ENCODE data around the gene SH3PXD2A.
A peak's percentile ranks its signal among the peaks of the same experiment; 100 is the strongest.

SH3PXD2A gene

DNA sequence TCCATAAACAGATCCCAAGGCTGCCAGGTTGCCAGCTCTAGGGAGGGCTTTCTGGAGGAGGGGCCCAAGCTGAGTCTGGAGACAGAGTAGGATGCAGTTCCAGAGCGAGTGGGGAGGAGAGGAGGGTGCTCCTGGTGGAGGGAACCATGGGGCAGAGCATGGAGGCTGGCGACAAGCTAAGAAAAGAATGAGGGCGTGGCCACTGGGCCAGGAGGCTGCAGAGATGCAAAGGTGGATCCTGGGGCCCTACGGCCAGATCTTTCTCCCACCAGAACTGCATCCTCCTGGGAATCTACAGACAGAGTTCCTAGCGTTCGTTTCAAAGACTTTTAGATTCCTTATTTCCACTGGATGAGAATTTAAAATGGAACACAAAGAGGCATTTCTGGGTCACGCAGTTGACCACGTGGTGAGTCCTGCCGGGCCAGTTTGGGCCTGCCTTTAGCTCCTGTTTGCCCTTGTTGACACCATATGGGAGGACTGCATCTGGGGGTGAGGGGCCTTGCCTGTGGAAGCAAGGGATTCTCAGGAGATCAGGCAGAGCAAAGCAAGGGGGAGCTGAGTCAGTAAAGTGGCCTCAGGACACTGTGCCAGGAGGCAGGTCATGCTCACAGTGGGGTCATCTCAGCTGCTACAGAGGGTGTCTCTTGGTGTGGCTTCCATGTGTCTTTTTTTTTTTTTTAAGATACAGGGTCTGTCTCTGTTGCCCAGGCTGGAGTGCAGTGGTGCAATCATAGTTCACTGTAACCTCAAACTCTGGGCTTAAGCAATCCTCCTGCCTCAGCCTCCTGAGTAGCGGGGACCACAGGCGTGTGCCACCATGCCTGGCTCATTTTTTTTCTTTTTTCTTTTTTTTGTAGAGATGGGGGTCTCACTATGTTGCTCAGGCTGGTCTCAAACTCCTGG is 137.8 kb downstream of the SH3PXD2A start:
- no peak for DNase-seq

DNA sequence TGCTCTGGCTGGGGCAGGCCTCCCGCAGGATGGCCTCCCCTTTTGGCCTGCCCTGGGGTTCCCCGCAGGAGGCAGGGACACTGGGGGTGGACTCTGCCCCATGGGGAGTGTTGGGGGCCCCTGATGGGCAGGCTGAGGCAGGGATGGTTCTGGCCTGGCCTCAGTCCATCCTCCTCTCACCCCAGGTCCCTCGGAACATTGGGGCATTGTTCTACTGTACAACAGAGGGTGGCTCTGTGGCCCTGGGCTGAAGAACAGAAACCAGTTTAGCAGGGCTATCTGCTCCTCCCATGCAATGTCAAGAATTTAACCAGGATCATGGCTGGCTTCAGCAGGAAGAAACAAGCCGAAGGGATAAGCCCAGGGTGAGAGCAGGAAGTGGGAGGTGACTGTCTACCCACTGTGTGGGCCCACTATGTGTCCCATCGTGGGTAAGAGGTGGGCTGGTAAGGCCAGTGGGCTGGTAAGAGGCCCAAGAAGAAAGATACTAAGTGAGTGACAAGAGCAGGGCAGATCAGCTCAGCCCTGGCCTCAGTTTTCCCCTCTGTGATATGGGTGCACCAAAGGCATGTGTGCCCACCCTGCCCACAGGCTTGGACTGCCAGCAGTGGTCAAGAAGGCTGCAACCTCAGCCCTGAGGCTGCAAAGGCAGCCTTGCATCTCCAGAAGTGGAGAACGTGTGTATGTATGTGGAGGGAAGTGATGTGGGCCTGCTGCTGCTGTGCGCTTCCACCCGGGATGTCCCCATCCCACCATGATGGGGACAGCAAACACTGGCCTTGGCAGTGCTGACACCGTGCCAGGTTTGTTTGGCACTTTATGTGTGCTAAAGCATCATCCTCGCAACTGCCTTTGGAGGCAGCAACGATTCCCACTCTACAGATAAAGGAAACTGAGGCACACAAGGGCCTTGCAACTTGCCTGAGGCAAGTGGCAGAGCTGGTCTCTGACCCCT is 138.9 kb downstream of the SH3PXD2A start:
- no peak for DNase-seq

DNA sequence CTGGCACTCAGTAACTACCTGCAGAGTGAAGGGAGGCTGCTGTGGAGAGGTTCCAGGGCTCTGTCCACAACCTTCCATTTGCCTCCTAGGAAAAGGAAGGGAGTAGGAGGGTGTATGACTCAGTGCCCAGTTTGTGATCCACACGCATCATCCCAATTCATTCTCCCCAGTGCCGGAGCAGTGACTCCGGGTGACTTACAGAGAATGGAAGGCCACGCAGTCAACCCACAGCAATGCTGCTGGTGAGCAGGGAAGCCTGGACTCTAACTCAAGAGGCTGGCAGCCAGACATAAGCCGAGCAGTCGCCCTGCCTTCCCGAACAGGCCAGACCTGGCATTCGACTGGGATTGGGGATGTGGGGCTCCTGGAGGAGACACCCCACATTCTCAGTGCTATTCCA is 139.9 kb downstream of the SH3PXD2A start:
- DNase-seq: no peak

DNA sequence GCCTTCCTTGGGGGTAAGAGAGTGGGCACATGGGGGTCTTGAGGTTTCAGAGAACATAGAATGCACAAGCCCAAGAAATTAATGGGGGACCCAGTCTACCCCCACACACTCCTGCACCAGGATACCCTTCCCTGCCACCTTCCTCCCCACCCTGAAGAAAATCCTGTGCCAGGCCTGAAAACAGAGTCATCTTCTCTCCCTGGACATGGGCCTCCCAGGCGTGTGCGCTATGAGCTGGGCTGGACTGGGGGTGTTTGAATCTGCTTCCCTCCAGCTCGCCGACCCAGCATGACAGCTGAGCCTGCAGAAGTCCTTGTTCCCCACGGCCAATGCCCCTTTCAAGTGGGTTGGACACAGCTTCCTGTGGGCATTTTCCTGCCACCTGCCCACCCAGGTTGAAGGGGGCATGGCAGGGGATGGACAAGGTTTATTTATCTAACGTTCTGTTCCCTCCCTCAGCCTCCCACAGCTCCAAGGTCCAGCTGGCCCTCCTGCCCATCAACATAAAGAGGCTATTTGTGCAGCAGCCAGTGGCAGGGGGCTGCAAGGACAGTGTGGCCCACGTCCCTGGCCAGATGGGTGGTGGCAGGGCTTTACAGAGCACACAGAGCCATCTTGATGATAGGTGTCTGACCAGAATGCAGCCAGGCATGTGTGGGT is 141.0 kb downstream of the SH3PXD2A start:
- DNase-seq: no peak

DNA sequence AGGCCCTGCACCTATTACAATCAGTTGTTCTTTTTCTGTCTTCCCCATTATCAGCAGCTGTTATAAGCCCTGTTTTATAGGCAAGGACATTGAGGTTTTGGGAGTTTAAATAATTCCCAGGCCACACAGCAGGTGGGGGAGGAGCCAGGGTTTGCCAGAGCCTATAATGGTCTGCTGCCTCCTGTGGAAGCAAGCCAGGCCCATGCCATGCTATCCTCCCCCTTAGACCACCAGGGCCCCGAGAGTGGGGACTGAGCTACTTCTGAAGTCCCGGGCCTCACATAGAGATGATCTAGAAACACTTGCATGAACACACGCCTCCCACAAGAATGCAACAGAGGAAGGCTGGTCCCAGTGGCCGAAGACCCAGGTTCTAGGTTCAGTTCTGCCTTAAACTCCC is 141.7 kb downstream of the SH3PXD2A start:
- no peak for DNase-seq

DNA sequence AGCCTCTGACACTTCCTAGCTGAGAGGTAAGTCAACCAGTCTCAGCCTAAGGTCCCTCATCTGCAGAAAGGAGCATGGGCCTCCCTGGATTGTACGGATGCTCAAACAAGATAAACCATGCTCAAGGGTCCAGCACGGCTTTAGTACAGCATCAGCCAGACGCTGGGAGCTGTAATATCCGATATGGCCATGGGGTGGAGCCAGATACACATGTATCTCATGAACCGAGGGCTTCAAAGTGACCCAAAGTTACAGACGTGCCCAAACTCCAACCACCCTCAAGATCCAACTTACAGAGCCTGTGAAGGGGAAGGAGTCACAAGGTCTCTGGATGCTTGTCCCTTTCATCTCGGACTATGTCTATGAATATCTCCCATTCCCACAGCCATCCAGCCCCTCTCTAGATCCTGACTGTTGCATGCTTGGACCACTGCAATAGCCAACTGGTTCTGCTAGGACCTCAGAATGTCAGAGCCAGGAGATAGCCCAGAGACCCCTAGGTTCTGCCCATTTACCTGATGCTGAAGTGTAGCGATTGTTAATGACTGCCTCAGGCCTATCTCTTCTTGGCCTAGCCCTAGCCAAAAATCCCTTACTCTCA is 142.4 kb downstream of the SH3PXD2A start:
- DNase-seq: peak in 1 of 2 experiments; percentile 44

DNA sequence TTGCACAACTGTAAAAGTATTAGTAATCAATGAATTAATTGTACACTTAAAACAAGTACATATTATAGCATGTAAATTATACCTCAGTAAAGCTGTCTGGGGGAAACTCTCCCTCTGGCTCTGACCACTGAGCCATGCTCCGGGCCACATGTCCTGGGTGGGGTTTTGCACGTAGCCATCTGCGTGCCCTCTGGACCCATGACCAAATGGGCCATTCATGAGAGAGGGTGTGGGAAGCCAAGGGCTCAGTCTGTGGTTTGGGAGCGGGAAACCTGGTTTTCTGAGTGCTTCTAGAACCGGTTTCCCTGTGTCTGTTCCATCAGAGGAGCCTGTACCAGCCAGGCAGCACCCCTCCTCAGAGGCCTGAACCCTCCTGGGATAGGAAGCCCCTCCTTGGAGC is 143.2 kb downstream of the SH3PXD2A start:
- DNase-seq: no peak

DNA sequence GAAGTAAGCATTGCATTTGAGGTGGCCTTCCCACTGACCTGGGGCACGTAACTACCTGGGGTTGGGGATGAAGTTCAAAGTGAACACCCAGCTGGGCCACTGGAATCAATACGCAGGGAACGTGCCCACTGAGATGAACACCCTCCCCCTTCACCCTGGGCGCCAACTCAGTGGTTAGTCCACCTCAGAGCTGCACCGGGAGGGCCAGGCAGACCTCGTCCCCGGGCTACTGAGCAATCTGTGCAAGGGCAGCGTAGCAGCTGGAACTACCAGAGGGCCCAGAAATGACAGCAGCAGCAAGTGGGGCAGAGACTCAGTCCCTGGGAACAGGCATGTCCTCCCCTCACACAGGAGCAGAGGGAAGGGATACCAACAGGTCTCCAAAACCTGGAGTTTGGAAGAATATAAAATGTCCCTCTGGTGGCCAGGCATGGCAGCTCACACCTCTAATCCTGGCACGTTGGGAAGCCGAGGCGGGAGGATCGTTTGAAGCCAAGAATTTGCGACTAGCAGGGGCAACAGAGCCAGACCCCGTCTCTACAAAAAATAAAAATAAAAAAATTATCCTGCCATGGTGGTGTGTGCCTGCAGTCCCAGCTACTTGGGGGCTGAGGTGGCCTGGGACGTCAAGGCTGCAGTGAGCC is 143.9 kb downstream of the SH3PXD2A start:
- DNase-seq: no peak

DNA sequence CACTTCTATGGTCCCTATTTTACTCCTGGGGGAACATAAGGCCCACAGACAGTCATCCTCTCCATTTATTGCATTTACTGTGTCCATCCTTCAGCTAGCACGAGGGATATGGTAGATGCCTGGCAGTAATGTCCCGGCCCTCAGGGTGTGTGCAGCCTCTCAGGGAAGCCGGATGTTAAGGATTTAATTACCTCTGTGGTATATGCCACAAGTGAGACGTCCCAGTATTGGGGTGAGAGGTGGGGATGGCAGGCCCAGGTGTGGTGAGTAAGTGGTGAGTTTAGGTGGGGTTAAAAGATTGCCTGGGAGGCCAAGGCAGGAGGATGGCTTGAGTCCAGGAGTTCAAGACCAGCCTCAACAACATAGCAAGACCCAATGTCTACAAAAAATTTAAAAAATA is 144.9 kb downstream of the SH3PXD2A start:
- DNase-seq: no peak

DNA sequence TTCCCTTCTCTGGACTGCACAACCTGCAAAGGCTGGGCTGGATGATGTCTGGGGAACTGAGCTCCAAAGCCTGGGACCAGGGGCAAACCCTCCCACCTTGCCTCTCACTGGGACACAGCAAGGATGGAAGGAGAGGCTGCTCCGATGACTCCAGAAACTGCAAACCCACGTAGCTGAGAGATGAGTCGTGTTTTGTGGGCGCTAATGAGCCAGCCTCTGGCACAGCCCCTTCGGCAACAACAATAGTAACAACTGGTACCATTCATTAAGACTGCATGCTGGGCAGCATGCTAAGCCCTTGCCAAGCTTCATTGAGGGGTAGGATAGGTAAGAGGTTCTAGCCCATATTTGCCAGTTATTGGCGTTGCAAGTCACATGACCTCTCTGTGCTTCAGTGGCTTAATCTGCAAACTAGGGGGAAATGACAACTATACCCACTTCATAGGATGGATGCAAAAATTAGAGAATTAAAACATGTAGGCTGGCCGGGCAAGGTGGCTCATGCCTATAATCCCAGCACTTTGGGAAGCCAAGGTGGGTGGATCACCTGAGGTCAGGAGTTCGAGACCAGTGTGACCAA is 145.9 kb downstream of the SH3PXD2A start:
- DNase-seq: no peak

DNA sequence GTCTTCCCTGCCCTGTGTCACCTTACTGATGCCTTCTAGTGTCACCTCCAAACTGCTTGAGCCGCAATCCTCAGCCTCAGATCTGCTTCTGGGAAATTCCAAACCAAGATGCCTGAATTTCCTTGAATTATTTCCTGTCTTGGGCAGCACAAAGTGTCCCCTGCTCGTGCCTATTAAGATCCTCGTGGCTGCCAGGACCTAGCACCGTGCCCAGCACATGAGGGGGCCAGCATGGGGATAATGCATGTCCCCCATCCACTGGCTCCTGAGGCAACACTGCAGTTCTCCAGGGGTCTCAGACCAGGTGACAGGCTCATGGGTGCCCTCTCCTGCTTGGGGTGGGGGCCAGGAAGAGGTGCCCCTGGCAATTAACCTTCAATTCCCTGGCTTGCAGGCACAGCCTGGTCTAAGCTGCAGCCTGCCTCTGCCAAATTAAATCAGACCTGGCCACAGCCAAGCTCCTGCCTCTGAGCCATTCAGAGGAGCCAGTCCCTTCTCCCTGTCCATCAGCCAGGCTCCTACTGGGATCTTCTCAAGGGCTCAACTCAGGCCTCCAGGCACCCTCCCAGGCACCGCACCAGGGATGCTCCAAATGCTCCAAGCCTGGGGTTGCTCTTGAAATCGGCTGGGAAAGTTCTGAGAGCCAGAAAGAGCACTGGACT is 146.6 kb downstream of the SH3PXD2A start:
- no peak for DNase-seq

DNA sequence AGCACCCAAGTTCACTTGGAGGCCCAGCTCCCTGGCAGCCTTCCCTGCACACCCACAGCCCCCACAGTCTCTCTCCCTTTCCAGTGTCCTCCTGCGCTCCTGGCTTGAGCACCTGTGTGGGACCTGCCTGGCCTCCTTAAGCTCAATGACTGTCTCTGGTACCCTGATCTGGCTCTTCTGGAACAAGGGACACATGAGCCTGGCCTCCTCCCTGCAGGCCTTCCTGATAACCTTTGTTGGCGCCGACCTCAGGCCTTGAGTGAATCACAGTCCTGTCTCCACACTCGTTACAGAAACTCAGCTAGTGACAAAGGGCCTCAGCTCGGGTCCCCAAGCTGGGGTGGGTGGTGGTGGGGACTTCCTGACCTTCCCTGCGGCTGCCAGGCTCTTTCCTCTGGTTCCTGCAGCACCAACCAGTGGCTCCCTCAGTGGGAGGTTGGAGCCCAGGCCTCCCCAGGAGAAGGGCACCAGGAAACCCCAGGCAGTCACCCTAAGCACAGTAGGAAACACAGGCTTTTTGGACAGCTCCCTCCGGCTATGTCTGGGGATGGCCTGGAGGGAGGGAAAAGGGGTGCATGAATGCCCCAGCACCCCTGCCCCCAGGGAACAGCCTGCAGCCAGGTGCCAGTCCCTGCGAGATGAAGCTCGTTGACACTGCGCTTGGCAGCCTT is 147.3 kb downstream of the SH3PXD2A start:
- no peak for DNase-seq

DNA sequence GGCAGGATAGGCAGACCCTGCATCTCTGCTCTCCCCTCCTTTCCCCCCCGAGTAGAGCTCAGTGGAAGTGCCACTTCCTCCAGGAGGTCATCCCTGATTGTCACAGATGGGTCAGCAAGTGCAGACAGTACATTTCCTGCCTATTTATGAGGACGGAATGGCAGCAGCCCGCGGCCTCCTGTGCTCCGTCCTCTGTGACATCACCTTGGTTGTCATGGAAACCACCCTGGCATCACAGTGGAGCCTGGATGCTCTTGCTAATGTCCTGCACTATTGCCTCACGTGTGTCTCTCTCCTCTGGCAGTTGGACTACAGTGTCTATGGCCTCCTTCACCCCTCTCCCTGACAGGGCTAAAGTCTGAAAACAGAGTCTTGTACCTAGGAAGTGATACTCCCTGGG is 148.6 kb downstream of the SH3PXD2A start:
- DNase-seq: no peak

DNA sequence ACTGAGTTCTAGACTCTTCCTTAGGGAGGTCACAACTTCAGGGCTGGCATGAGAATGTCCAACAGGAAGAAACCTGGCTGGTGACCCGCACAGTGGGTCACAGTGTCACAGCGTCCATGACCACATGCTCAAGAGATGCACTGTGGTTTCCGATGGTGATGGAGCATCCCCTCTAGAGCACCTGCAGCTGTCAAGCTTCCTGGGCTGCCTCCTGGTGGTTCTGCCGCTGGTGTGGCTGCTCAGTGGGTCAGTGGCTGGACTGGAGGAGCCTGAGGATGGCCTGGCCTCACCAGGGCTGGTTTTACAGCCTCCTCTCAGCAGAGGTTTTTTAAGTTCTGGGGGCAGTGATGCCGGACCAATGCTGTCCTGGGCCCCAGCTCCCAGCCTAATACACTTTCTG is 149.3 kb downstream of the SH3PXD2A start:
- DNase-seq: no peak

DNA sequence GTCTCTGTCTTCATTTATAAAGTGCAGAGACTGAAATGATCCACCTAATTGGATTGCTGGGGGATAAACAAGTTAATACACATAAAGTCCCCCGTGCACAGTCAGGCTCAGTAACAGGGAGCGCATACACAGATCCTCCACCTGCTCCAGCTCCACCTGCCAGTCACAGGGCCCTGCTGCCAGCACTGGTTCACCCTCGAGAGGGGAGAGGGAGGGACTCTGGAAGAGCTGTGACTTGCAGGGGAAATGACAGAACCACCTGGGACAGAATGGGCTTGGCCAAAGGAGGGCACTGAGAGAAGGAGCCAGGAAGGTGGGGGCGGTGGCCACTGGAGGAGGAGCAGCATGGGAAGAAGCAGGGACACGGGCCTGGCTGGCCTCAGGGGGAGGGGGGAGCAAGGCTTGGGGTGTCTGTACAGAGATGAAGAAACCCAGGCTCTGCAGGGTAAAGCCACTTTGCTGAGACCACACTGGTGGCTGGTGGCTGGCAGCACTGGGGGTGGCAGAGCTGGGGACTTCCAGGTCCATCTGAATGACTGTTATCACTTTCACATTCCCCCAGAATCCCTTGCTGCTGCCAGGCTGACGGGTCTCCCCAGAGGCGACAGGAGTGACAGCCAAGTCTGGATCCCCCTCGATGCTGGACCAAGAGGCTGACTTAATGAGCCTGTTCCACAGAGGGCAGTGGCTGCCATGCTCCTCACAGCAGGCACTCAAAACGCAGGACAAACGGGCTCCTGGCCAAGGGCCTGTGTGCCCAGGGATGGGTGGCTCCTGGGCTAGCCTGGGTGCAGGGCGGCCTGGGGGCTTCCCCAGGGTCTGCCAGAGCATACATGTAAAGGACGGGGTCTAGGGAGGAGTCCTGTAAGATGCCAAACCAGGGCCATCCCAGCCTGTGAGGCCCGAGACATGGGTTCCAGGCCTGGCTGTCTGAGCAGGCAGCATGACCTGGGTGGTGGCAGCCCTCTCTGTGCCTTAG is 151.1 kb downstream of the SH3PXD2A start:
- peak in 1 of 2 experiments; percentile 19 for DNase-seq

DNA sequence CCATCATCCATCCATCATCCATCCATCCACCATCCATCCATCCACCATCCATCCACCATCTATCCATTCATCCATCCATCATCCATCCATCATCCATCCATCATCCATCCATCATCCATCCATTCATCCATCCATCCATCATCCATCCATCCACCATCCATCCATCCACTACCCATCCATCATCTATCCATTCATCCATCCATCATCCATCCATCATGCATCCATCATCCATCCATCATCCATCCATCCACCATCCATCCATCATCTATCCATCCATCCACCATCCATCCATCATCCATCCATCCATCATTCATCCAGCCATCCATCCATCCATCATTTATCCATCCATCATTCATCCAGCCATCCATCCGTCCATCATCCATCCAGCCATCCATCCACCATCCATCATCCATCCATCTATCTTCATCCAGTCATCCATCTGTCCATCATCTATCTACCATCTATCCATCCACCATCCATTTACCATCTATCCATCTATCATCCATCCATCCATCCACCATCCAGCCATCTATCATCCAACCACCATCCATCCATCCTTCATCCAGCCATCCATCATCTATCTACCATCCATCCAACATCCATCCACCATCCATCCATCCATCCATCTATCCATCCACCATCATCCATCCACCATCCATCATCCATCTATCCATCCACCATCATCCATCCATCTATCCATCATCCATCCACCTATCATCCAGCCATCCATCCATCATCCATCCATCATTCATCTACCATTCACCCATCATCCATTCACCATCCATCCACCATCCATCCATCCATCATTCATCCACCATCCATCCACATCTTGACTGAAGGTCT is 153.8 kb downstream of the SH3PXD2A start:
- no peak for DNase-seq

DNA sequence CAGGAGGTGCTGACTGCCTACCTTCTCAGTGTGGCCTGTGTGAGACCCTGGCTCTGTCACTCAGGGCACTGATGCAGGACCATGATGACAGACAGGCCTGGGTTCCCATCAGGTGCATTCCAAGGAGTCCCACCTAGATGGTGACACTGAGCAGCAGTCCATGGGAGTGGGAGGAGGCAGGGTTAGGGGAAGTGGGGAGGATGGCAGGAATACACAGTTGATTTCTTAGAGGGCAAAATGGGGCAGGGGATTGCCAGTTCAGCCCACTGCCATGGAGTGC is 155.0 kb downstream of the SH3PXD2A start:
- DNase-seq: no peak

DNA sequence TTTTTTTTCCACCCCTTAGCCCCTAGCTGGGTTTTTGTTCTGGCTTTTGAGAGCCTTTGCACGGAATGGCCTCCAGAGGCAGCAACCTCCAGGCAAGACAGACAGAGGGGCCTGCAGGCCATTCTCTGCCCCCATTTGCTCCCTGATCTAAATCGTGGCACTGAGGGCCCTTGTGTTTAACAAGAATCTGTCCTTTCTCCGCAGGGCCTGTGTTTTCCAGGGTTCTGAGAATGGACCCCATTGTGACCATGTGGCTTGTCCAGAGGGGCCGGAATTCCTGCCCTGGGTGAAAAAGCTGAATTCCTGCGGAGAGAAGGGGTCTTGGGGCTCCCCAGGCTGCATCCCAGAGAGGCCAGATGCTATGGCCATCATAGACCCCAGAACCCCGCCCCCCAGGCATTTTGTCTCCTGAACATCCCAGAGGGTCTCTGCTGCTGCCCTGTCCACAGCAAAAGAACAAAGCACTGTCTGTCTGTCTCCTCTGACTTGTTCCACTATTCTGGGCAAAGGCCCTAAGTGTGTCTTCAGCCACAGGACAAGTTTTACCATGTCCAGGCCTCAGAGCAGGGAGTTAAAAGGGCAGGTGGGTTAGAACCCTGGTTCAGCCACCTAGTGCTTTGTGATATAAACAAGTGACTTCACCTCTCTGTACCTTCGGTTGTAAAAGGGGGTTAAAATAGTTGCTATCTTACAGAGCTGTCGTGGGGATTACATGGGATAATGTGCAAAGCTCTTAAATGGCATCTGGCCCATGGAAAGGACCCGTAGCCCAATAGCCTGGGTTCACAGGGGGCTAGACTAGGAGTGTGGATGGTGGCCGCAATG is 155.6 kb downstream of the SH3PXD2A start:
- DNase-seq: peak in 1 of 2 experiments; percentile 12
